ENCODE results near the gene GALNT18. TPM values are rescaled to one million over a fixed set of nuclear protein-coding genes. Genes with fewer than 3 reads are reported as not detected.
A peak's percentile ranks its signal among the peaks of the same experiment; 100 is the strongest.

GALNT18 gene
- total RNA-seq, 4 donors from 2014 or later: 4.7 to 20.4 (median 14.1) TPM

DNA sequence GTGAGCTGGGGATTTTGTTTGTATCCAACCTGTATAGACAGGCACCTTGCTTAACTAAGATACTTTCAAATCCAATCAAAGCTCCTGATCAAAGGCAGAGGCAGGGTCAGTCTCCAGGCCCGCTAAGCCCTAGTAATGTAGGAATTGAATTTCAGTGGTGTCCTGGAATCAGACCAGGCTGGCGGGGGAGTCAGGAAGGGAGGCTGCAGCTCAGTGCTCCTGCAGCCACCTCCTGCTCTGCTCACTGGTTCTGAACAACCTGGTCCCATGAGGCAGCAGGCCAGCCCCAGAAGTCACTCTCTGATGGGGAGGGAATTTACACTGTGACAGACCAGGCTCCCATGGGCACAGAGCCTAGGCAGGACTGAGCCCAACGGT is 38.5 kb upstream of the GALNT18 start:
- Histone ChIP-seq H3K36me3 (no peaks in the 10 kb centered on the region), H3K4me1 (no peaks in the 10 kb centered on the region), H3K9me3 (no peaks in the 10 kb centered on the region), H3K4me3 (no peak overlapping the region), H3K27ac (no peak overlapping the region), H3K27me3 (peaks cover 0 to 6% (median 0%) of the 10 kb centered on the region in 4 donors)
- WGBS, 2 donors: 100% methylated on average over 1 of the region's 3 CpGs; no CpG with 5 or more reads in 1 of the 2 donors
- intact Hi-C loops (cut with DNase I): no loop called here
- no peak for TF ChIP-seq POLR2A (IDR thresholded peaks at IDR 0.05)
- TF ChIP-seq CTCF (IDR thresholded peaks at IDR 0.05): no peak
- no peak for DNase-seq

GRCh38 chr11:11659567-11660362 is 38.0 kb upstream of the GALNT18 start:
- H3K4me1 ChIP-seq: no peaks in the 10 kb centered on the region
- no peaks in the 10 kb centered on the region for H3K36me3 ChIP-seq
- H3K9me3 ChIP-seq: no peaks in the 10 kb centered on the region
- DNase-seq: no peak
- intact Hi-C loops (cut with DNase I): no loop called here
- H3K27me3 ChIP-seq: peaks cover 0 to 6% (median 0%) of the 10 kb centered on the region in 4 donors
- TF ChIP-seq CTCF (IDR thresholded peaks at IDR 0.05): peak in 1 of 6 experiments; percentile 22
- no peak for TF ChIP-seq POLR2A (IDR thresholded peaks at IDR 0.05)
- 60 to 79% methylated on average over 1 to 3 of the region's 3 CpGs for WGBS, 2 donors
- no peak overlapping the region for H3K4me3 ChIP-seq
- no peak overlapping the region for H3K27ac ChIP-seq

DNA sequence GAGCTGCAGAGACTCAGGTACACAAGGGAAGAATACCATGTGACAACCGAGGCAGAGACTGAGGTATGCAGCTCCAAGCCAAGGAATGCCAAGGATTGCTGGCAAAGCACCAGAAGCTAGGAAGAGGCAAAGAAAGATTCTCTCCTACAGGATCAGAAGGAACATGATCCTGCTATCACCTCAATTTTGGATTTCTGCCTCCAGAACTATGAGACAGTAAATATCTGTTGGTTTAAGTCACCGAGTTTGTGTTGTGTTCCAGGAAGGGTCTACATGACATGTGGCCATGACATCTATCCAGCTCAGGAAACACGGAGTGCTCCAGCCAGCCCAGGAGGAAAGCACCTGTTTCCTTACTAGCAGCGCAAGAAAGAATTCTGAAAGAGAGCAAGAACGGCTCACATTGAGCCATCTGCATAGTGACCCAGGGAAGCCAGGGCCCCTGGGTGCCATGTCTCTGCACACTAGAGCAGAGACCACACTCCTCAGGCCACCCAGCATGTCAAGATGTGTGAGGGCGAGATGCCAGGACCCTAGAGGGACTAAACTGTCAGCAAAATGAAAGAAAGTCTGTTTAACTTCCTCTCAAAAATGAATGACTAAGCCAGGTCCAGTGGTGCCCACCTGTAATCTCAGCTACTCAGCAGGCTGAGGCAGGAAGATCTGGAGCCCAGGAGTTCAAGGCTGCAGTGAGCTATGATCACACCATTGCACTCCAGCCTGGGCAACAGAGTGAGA is 35.6 kb upstream of the GALNT18 start:
- no peak for TF ChIP-seq CTCF (IDR thresholded peaks at IDR 0.05)
- no peak for TF ChIP-seq POLR2A (IDR thresholded peaks at IDR 0.05)
- no peaks in the 10 kb centered on the region for H3K27me3 ChIP-seq
- no peak for DNase-seq
- H3K4me3 ChIP-seq: no peak overlapping the region
- intact Hi-C loops (cut with DNase I): no loop called here
- H3K36me3 ChIP-seq: no peaks in the 10 kb centered on the region
- WGBS, 2 donors: 23 to 73% methylated on average over 2 of the region's 6 CpGs
- H3K4me1 ChIP-seq: no peaks in the 10 kb centered on the region
- H3K27ac ChIP-seq: no peak overlapping the region
- no peaks in the 10 kb centered on the region for H3K9me3 ChIP-seq

- DNase-seq: no peak
These were observed 19.8 kb upstream of the GALNT18 start for GRCh38 chr11:11641581-11641980.

More at GRCh38 chr11:11641581-11641980, 19.8 kb upstream of the GALNT18 start:
- H3K4me1 ChIP-seq: peaks cover 0 to 5% (median 0%) of the 10 kb centered on the region in 3 donors
- H3K27me3 ChIP-seq: peaks cover 0 to 9% (median 0%) of the 10 kb centered on the region in 4 donors
- intact Hi-C loops (cut with DNase I): no loop called here
- peak overlapping the region in 2 of 4 donors; percentile 19 to 55 for H3K27ac ChIP-seq
- TF ChIP-seq CTCF (IDR thresholded peaks at IDR 0.05) (no peak), POLR2A (IDR thresholded peaks at IDR 0.05) (no peak)
- H3K9me3 ChIP-seq: no peaks in the 10 kb centered on the region
- H3K36me3 ChIP-seq: no peaks in the 10 kb centered on the region
- WGBS, 2 donors: 10 to 15% methylated on average over 1 of the region's 1 CpG
- H3K4me3 ChIP-seq: no peak overlapping the region
